ENCODE measurements around the gene KAZN. TPM values are rescaled to one million over a fixed set of nuclear protein-coding genes. Genes with fewer than 3 reads are reported as not detected.

The KAZN gene
- total RNA-seq, 2 donors from 2014 or later: 9.8 to 12.2 TPM

DNA sequence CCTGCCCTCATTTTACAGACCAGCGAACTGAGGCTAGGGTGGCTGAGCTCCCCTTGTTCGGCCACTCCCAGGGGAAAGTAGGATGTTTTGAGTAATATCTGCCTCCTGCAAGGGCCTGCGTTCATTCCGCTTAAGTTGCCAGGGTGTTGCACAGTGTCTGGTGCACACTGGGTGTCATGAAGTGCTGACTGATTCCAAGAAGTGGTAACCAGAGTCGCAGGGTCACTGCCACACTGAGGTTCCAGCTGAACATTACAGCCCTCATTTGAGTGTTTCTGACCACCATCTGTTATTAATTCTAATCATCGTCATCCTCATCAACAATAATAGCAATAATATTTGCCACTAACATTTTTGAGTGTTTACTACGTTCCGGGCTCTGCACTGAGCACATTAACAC is 250.6 kb downstream of the KAZN start:
- intact Hi-C loops (cut with DNase I): no loop called here
- Histone ChIP-seq H3K4me1 (no peaks in the 10 kb centered on the region), H3K27me3 (no peaks in the 10 kb centered on the region), H3K36me3 (no peaks in the 10 kb centered on the region), H3K4me3 (no peak overlapping the region), H3K9me3 (no peaks in the 10 kb centered on the region), H3K27ac (no peak overlapping the region), H3K9ac (ENCODE audit: low read depth in 2 of 2, low read length in 2 of 2) (no peak overlapping the region)
- no peak for DNase-seq
- TF ChIP-seq, protein P1, sequence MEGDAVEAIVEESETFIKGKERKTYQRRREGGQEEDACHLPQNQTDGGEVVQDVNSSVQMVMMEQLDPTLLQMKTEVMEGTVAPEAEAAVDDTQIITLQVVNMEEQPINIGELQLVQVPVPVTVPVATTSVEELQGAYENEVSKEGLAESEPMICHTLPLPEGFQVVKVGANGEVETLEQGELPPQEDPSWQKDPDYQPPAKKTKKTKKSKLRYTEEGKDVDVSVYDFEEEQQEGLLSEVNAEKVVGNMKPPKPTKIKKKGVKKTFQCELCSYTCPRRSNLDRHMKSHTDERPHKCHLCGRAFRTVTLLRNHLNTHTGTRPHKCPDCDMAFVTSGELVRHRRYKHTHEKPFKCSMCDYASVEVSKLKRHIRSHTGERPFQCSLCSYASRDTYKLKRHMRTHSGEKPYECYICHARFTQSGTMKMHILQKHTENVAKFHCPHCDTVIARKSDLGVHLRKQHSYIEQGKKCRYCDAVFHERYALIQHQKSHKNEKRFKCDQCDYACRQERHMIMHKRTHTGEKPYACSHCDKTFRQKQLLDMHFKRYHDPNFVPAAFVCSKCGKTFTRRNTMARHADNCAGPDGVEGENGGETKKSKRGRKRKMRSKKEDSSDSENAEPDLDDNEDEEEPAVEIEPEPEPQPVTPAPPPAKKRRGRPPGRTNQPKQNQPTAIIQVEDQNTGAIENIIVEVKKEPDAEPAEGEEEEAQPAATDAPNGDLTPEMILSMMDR (IDR thresholded peaks at IDR 0.05): no peak

DNA sequence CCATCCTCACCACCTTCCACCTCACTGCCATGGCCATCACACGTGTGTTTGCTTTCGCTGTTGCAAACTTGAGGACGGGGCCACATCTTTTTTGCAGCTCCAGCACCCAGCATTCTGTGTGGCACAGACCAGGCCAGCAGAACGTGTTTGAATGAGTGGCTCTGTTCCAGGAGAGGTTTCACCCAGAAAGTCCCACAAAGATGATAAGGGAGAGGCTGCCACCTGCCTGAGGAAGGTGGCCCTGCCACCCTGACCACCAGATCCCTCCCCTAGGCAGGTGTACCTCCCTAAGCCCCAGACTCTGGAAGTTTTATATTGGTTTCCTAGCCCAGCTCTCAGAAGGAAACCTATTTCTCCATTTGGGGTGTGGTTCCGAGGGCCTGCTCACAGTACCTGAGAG is 252.1 kb downstream of the KAZN start:
- DNase-seq: no peak
- Histone ChIP-seq H3K27me3 (no peaks in the 10 kb centered on the region), H3K4me1 (no peaks in the 10 kb centered on the region), H3K4me3 (no peak overlapping the region), H3K36me3 (no peaks in the 10 kb centered on the region), H3K9ac (ENCODE audit: low read depth in 2 of 2, low read length in 2 of 2) (no peak overlapping the region), H3K9me3 (no peaks in the 10 kb centered on the region), H3K27ac (no peak overlapping the region)
- TF ChIP-seq, protein P1 (IDR thresholded peaks at IDR 0.05): no peak
- intact Hi-C loops (cut with DNase I): no loop called here

DNA sequence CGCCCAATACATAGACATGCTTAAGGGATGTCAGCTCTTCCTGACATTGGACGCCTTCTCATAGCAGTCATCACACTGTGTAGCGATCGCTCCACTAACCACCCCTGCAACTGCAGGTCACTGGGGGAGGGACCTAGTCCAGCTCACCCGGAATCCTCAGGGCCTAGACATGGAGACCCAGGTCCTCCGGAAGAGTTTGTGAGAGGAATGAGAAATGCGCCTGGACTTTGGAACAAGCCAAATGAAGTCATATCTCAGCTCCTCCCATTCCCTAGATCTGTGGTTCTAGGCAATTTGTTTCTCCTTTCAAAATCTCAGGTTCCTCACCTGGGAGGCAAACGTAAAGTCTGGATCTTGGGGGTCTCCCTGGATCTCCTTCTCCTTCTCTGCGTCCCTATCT is 253.3 kb downstream of the KAZN start:
- no peak overlapping the region for H3K4me3 ChIP-seq
- no peaks in the 10 kb centered on the region for H3K36me3 ChIP-seq
- TF ChIP-seq, protein P1 (IDR thresholded peaks at IDR 0.05): no peak
- H3K27me3 ChIP-seq: no peaks in the 10 kb centered on the region
- intact Hi-C loops (cut with DNase I): no loop called here
- DNase-seq: no peak
- H3K4me1 ChIP-seq: no peaks in the 10 kb centered on the region
- no peak overlapping the region for H3K27ac ChIP-seq
- H3K9ac ChIP-seq (ENCODE audit: low read depth in 2 of 2, low read length in 2 of 2): no peak overlapping the region
- no peaks in the 10 kb centered on the region for H3K9me3 ChIP-seq

DNA sequence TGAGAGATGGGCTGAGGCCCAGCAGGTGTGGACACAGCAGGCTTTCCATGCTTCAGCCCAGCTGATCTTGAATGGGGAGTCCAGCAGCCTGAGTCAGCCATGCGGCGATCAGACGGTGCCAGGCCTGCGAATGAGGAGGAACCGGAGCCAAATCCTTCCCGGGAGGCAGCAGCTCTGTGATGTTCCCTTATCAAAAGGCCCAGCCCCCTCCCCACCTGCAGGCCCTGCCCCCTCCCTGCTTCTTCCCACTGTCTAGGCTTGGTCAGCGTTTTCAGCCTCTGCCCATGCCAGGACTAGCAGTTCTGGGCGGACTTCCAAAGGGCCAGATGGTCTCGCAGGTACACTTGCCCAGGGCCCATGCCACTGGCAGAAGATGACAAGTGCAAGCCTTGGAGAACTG is 253.8 kb downstream of the KAZN start:
- TF ChIP-seq, protein P1 (IDR thresholded peaks at IDR 0.05): no peak
- no peak for DNase-seq
- no peaks in the 10 kb centered on the region for H3K36me3 ChIP-seq
- H3K4me1 ChIP-seq: no peaks in the 10 kb centered on the region
- H3K9ac ChIP-seq (ENCODE audit: low read depth in 2 of 2, low read length in 2 of 2): no peak overlapping the region
- no peak overlapping the region for H3K27ac ChIP-seq
- H3K27me3 ChIP-seq: no peaks in the 10 kb centered on the region
- intact Hi-C loops (cut with DNase I): no loop called here
- no peaks in the 10 kb centered on the region for H3K9me3 ChIP-seq
- no peak overlapping the region for H3K4me3 ChIP-seq

DNA sequence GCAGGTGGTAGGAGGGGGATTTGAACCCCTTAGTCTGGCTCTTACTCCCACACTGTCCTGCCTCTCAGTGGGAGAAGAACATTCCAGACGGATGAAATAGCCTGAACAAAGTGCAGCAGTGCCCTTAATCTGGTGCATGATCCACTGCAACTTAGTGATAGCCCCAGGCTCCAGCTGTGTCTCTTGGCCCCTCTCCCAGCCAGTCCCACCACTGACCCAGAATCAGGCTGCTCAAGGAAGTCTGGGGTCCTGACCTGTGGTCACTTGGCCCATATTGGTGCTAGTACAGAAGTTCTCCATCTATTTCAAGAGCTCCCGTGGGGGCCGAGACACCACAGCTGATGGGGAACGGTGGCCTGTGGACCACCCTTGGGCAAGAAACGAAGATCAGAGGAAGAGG is 255.0 kb downstream of the KAZN start:
- intact Hi-C loops (cut with DNase I): no loop called here
- H3K9me3 ChIP-seq: no peaks in the 10 kb centered on the region
- TF ChIP-seq, protein P1 (IDR thresholded peaks at IDR 0.05): no peak
- H3K4me1 ChIP-seq: no peaks in the 10 kb centered on the region
- no peak overlapping the region for H3K4me3 ChIP-seq
- no peaks in the 10 kb centered on the region for H3K27me3 ChIP-seq
- DNase-seq: no peak
- no peaks in the 10 kb centered on the region for H3K36me3 ChIP-seq
- H3K9ac ChIP-seq (ENCODE audit: low read depth in 2 of 2, low read length in 2 of 2): no peak overlapping the region
- no peak overlapping the region for H3K27ac ChIP-seq

DNA sequence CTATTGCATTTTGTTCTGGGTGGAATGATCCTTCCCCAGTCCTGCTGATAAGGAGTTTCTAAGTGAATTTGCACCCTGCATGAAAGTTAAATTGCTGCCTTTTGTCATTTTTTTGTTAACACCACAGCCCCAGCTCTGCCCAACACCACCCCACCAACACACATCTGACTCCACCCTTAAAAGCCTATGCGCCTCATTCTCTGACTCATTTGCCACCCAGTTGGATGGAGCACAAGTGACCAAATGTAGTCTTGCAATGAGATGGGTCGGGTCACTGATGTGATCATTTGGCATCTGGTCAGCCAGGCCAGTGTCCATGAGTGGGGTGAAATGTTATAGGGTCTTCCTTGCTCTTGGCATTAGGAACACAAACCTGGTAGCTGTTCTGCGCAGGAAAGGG is 256.8 kb downstream of the KAZN start:
- no peak for DNase-seq
- Histone ChIP-seq H3K36me3 (no peaks in the 10 kb centered on the region), H3K27me3 (no peaks in the 10 kb centered on the region), H3K4me1 (no peaks in the 10 kb centered on the region), H3K27ac (no peak overlapping the region), H3K9ac (ENCODE audit: low read depth in 2 of 2, low read length in 2 of 2) (no peak overlapping the region), H3K4me3 (no peak overlapping the region), H3K9me3 (no peaks in the 10 kb centered on the region)
- intact Hi-C loops (cut with DNase I): no loop called here
- TF ChIP-seq, protein P1 (IDR thresholded peaks at IDR 0.05): no peak

All from colonic mucosa (tissue), 4 donors.